Stomach (tissue), 9 donors: Measurements from ENCODE around the gene ANLN. TPM values are rescaled to one million over a fixed set of nuclear protein-coding genes. Genes with fewer than 3 reads are reported as not detected.
"Not testable (repeated sequence)": the region's sequence is repeated elsewhere in the genome, so short reads cannot be mapped to it uniquely, and the experiment has no call there.

Source experiments
- DNase-seq, 2 donors: peaks; one replicate each; pipeline versions ENCODE4 v3.0.0 to v3.0.0-alpha.2; 2013 to 2019
- H3K27ac ChIP-seq, 5 donors: fragments of 200-600 bp in 4 of 5; sonication (generic) in 4 of 5; one replicate each; pipeline ENCODE4 v1.5.1; 2013 to 2019; ENCODE audit warnings: mild to moderate bottlenecking in 1 of 5, moderate library complexity in 1 of 5
- H3K27me3 ChIP-seq, 3 donors: fragments of 200-600 bp; sonication (generic); one replicate each; pipeline ENCODE4 v1.5.1; 2017 to 2019; ENCODE audit warnings: mixed run types in 1 of 3
- H3K36me3 ChIP-seq, 4 donors: fragments of 200-600 bp; sonication (generic); 1 replicate in 3 of 4; 2 replicates in 1 of 4; pipeline ENCODE4 v1.5.1; 2016 to 2019
- H3K4me1 ChIP-seq, 4 donors: fragments of 200-600 bp; sonication (generic); one replicate each; pipeline ENCODE4 v1.5.1; 2016 to 2019
- H3K4me3 ChIP-seq, 4 donors: fragments of 200-600 bp; sonication (generic) in 3 of 4; one replicate each; pipeline ENCODE4 v1.5.1; 2016 to 2019; ENCODE audit warnings: mild to moderate bottlenecking in 1 of 4
- H3K9me3 ChIP-seq, 4 donors: fragments of 200-600 bp; sonication (generic); one replicate each; pipeline ENCODE4 v1.5.1; 2016 to 2019
- EP300 ChIP-seq: sonication (generic); formaldehyde crosslinking; IDR thresholded peaks from one replicate; pipeline ENCODE4 v1.6.1; 2017; ENCODE audit warnings: antibody characterized with exemption
- POLR2A ChIP-seq, 4 donors: fragments of 450-650 bp; IDR thresholded peaks; one replicate each; pipeline ENCODE4 v1.6.1; 2016; ENCODE audit warnings: antibody characterized with exemption in 4 of 4, control low read depth in 2 of 4, mild to moderate bottlenecking in 1 of 4, moderate library complexity in 1 of 4
- POLR2AphosphoS5 ChIP-seq, 3 donors: sonication (generic); formaldehyde crosslinking; IDR thresholded peaks; one replicate each; pipeline ENCODE4 v1.6.1; 2016; ENCODE audit warnings: antibody characterized with exemption in 3 of 3
- WGBS, 5 donors: extraction: QIAGEN DNeasy Blood & Tissue Kit in 3 of 5; methylation state at CpG; one replicate each; pipeline versions ENCODE4 v1.1.5 to v1.1.7; 2013 to 2018; 5-methylcytosine and 5-hydroxymethylcytosine counted together
- intact Hi-C: fragments of 100-400 bp; cut with DNase I; formaldehyde crosslinking; loops from one replicate; pipeline ENCODE4 v1.15.1; 2023; ENCODE audit warnings: low total_unique reads
- polyA plus RNA-seq, 3 donors: library from polyadenylated mRNA; stranded (reverse); fragments of 200-250 nt; gene quantifications; one replicate each; pipeline ENCODE4 v1.2.3, GENCODE V29; 2013
- total RNA-seq, 5 donors: library from RNA; depleted of rRNA; stranded (reverse); fragments of >200 nt; gene quantifications; one replicate each; pipeline versions ENCODE4 v1.1.0 to v1.2.3, GENCODE V29; 2014 to 2016
- TF ChIP-seq, protein P1 (sequence below), 7 experiments: fragments of 450-650 bp in 4 of 7; fragments of 200-600 bp in 3 of 7; sonication (generic) in 3 of 7; IDR thresholded peaks; one replicate each; pipeline ENCODE4 v1.5.1; 2016 to 2019; ENCODE audit warnings: antibody characterized with exemption in 7 of 7, control low read depth in 2 of 7, mild to moderate bottlenecking in 1 of 7
- donor health status: healthy with polysubstance abuse.
- donor health status: Bipolar disorder and iron deficiency.
- donor health status: healthy.

Gene ANLN
- total and polyA plus RNA-seq, 8 donors, result 3.5 to 25.2 (median 12.6) TPM

DNA sequence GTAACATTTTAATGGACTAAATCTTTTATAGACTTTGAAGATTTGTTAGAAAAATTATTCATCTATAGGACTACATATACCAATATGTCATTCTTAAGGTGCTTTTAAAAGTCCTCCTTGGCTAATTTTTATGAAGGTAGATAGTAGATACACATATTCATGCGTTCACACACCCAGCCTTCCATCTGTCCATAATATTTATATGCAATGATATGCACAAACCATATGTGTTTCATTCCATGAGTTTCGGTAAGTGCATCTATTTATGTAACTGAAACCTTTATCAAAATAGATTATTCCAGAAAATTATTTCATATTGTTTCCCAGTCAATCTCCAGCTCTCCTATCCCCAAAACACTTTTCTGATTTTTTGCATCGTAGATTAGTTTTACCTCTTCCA, 101.7 kb downstream of the ANLN start:
- no peak for DNase-seq
- TF ChIP-seq, protein P1, sequence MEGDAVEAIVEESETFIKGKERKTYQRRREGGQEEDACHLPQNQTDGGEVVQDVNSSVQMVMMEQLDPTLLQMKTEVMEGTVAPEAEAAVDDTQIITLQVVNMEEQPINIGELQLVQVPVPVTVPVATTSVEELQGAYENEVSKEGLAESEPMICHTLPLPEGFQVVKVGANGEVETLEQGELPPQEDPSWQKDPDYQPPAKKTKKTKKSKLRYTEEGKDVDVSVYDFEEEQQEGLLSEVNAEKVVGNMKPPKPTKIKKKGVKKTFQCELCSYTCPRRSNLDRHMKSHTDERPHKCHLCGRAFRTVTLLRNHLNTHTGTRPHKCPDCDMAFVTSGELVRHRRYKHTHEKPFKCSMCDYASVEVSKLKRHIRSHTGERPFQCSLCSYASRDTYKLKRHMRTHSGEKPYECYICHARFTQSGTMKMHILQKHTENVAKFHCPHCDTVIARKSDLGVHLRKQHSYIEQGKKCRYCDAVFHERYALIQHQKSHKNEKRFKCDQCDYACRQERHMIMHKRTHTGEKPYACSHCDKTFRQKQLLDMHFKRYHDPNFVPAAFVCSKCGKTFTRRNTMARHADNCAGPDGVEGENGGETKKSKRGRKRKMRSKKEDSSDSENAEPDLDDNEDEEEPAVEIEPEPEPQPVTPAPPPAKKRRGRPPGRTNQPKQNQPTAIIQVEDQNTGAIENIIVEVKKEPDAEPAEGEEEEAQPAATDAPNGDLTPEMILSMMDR (IDR thresholded peaks at IDR 0.05), result no peak
- TF ChIP-seq POLR2AphosphoS5 (IDR thresholded peaks at IDR 0.05) (no peak), POLR2A (IDR thresholded peaks at IDR 0.05) (no peak), EP300 (no peak)
- intact Hi-C loops, result loop anchor here (10.0 kb wide), 1 partner anchor 183 kb away; no protein-coding TSS in a partner anchor
- H3K4me1 ChIP-seq, result no peaks in the 10 kb centered on the region
- H3K4me3 ChIP-seq, result no peak overlapping the region
- no peaks in the 10 kb centered on the region for H3K9me3 ChIP-seq
- WGBS, 5 donors, result 88 to 91% (median 89%) methylated on average over 3 of the region's 3 CpGs
- no peak overlapping the region for H3K27ac ChIP-seq
- no peaks in the 10 kb centered on the region for H3K27me3 ChIP-seq
- H3K36me3 ChIP-seq, result no peaks in the 10 kb centered on the region

DNA sequence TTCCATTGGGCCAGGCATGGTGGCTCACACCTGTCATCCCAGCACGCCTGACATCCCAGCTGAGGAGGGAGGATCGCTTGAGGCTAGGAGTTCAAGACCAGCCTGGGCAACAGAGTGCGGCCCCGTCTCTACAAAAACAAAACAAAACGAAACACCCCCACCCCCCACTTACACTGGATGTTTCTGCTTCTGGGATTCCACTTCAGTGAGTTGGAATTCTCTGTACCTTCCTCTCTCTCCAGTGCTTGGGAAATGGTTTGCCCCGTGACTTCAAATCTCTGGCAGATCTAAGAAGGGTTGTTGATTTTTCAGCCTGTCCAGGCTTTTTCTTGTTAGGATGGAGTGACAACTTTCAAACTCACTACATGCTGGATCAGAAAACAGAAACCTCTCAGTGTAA, 106.9 kb downstream of the ANLN start:
- H3K36me3 ChIP-seq, result no peaks in the 10 kb centered on the region
- intact Hi-C loops, result loop anchor here (10.0 kb wide), 1 partner anchor 178 kb away; no protein-coding TSS in a partner anchor
- H3K4me3 ChIP-seq, result no peak overlapping the region
- DNase-seq, result no peak
- no peaks in the 10 kb centered on the region for H3K9me3 ChIP-seq
- H3K27ac ChIP-seq, result no peak overlapping the region
- H3K4me1 ChIP-seq, result no peaks in the 10 kb centered on the region
- TF ChIP-seq POLR2AphosphoS5 (IDR thresholded peaks at IDR 0.05), result no peak
- no peak for TF ChIP-seq EP300
- TF ChIP-seq, protein P1 (IDR thresholded peaks at IDR 0.05), result no peak
- no peak for TF ChIP-seq POLR2A (IDR thresholded peaks at IDR 0.05)
- H3K27me3 ChIP-seq, result no peaks in the 10 kb centered on the region
- 86 to 94% (median 90%) methylated on average over 6 of the region's 6 CpGs for WGBS, 5 donors

DNA sequence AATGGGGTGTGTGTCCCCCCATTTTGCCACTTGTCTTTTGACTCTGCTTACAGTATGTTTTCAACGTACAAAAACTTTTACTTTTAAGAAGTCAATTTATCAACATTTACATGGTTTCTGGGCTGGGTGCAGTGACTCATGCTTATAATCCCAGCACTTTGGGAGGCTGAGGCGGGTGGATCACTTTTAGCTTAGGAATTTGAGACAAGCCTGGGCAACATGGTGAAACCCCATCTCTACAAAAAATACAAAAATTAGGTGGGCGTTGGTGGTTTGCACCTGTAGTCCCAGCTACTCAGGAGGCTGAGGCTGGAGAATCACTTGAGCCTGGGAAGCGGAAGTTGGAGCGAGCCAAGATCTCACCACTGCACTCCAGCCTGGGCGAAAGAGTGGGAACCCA, 107.5 kb downstream of the ANLN start:
- not testable (repeated sequence) for H3K9me3 ChIP-seq, H3K27me3 ChIP-seq, H3K4me3 ChIP-seq, DNase-seq, H3K27ac ChIP-seq, H3K36me3 ChIP-seq, H3K4me1 ChIP-seq
- intact Hi-C loops, result loop anchor here (10.0 kb wide), 1 partner anchor 178 kb away; no protein-coding TSS in a partner anchor
- WGBS, 5 donors, result 80 to 90% (median 87%) methylated on average over 6 of the region's 6 CpGs

DNA sequence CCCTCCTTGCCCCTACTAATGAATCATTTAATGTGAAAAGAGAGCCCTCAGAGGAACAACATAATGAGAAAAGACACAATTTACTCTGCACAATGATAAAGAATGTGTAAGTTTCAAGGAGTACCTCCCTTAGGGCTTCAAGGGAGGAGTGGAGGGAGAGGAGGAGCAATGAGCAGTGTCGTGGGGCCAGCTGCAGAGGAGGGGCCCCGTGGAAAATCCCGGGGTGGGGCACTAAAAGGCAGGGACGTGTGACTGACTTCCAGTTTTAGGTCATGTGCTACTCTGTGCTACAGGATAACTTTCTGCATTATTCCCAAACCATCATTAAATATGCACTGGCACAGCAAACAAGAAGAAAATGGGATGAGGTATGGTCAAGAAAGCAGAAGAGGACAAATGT, 108.1 kb downstream of the ANLN start:
- H3K36me3 ChIP-seq, result no peaks in the 10 kb centered on the region
- no peak for TF ChIP-seq POLR2AphosphoS5 (IDR thresholded peaks at IDR 0.05)
- TF ChIP-seq, protein P1 (IDR thresholded peaks at IDR 0.05), result no peak
- DNase-seq, result no peak
- H3K4me3 ChIP-seq, result no peak overlapping the region
- H3K27me3 ChIP-seq, result no peaks in the 10 kb centered on the region
- H3K4me1 ChIP-seq, result no peaks in the 10 kb centered on the region
- H3K27ac ChIP-seq, result no peak overlapping the region
- intact Hi-C loops, result loop anchor here (10.0 kb wide), 1 partner anchor 177 kb away; no protein-coding TSS in a partner anchor
- no peaks in the 10 kb centered on the region for H3K9me3 ChIP-seq
- 17 to 45% (median 37%) methylated on average over 4 of the region's 4 CpGs for WGBS, 5 donors

Other genes with a start within 250 kb of the ANLN start
- gene EEPD1, start 236.6 kb upstream of the ANLN start, total RNA-seq, result 100 to 1,000 TPM in 1 of 5 donors, 10 to 100 TPM in 4; 14.0 to 134 (median 21.4) TPM
- 10 to 100 TPM; 14.8 to 23.5 (median 17.4) TPM for gene EEPD1, start 236.6 kb upstream of the ANLN start, polyA plus RNA-seq